Astrocyte (in vitro differentiated cells and primary cell): ENCODE measurements around the gene RTL1. TPM values are rescaled to one million over a fixed set of nuclear protein-coding genes. Genes with fewer than 3 reads are reported as not detected.

Source experiments
- DNase-seq: peaks from one replicate; pipeline ENCODE4 v3.0.0-alpha.2; 2010; ENCODE audit warnings: low read depth
- FAIRE-seq: peaks from 2 replicates; lab custom pipeline; 2011; peaks lifted over from hg19 to GRCh38; lab: Jason Lieb, UNC
- H2AFZ ChIP-seq: 2 replicates; pipeline ENCODE4 v1.6.0; 2012; ENCODE audit warnings: low read depth, low read length, inconsistent platforms
- H3K27ac ChIP-seq: 2 replicates; pipeline ENCODE4 v1.5.1; 2011; ENCODE audit warnings: low read depth, low read length, inconsistent platforms
- H3K27me3 ChIP-seq: 2 replicates; pipeline ENCODE4 v1.6.0; 2011; ENCODE audit warnings: low read length, inconsistent platforms; ENCODE audit not compliant: insufficient read depth
- H3K36me3 ChIP-seq: 2 replicates; pipeline ENCODE4 v1.5.1; 2011; ENCODE audit warnings: low read length, inconsistent platforms; ENCODE audit not compliant: insufficient read depth
- H3K4me1 ChIP-seq: 2 replicates; pipeline ENCODE4 v1.5.1; 2011; ENCODE audit warnings: low read length, inconsistent platforms; ENCODE audit not compliant: insufficient read depth
- H3K4me2 ChIP-seq: 2 replicates; pipeline ENCODE4 v1.6.0; 2012; ENCODE audit warnings: low read length, inconsistent platforms
- H3K4me3 ChIP-seq: 2 replicates; pipeline ENCODE4 v1.5.1; 2011; ENCODE audit warnings: low read depth, mild to moderate bottlenecking, low read length, inconsistent platforms; ENCODE audit not compliant: insufficient read depth
- H3K79me2 ChIP-seq: 2 replicates; pipeline ENCODE4 v1.6.0; 2012; ENCODE audit warnings: mild to moderate bottlenecking, low read length, inconsistent platforms; ENCODE audit not compliant: insufficient read depth
- H3K9ac ChIP-seq: 2 replicates; pipeline ENCODE4 v1.6.0; 2012; ENCODE audit warnings: mild to moderate bottlenecking, low read length, inconsistent platforms
- H3K9me3 ChIP-seq: 2 replicates; pipeline ENCODE4 v1.5.1; 2012; ENCODE audit warnings: low read depth, mild to moderate bottlenecking, low read length, inconsistent platforms; ENCODE audit not compliant: insufficient read depth
- H4K20me1 ChIP-seq: 2 replicates; pipeline ENCODE4 v1.6.0; 2012; ENCODE audit warnings: low read length, inconsistent platforms; ENCODE audit not compliant: insufficient read depth
- H3K27ac Mint-ChIP-seq: one replicate; pipeline ENCODE4 v1.8.0; 2021; ENCODE audit warnings: mild to moderate bottlenecking, mixed read lengths; ENCODE audit not compliant: unreplicated experiment
- H3K27me3 Mint-ChIP-seq: one replicate; pipeline ENCODE4 v1.8.0; 2021; ENCODE audit warnings: low read depth, mixed read lengths; ENCODE audit not compliant: unreplicated experiment
- H3K36me3 Mint-ChIP-seq: one replicate; pipeline ENCODE4 v1.8.0; 2021; ENCODE audit warnings: low read depth, mixed read lengths; ENCODE audit not compliant: unreplicated experiment
- H3K4me1 Mint-ChIP-seq: one replicate; pipeline ENCODE4 v1.8.0; 2021; ENCODE audit warnings: low read depth, mixed read lengths; ENCODE audit not compliant: unreplicated experiment
- H3K4me3 Mint-ChIP-seq: one replicate; pipeline ENCODE4 v1.8.0; 2021; ENCODE audit warnings: mild to moderate bottlenecking, moderate library complexity, mixed read lengths; ENCODE audit not compliant: unreplicated experiment
- H3K9me3 Mint-ChIP-seq: one replicate; pipeline ENCODE4 v1.8.0; 2021; ENCODE audit warnings: mild to moderate bottlenecking, mixed read lengths; ENCODE audit not compliant: unreplicated experiment
- EZH2 ChIP-seq: IDR thresholded peaks from 2 replicates; pipeline ENCODE4 v1.6.1; 2012; ENCODE audit warnings: mild to moderate bottlenecking, low read length, inconsistent platforms; ENCODE audit not compliant: insufficient read depth
- total RNA-seq: library from RNA; stranded (reverse); gene quantifications from 2 replicates; pipeline ENCODE4 v1.2.1, GENCODE V29; 2021
- TF ChIP-seq, protein P1 (sequence below): IDR thresholded peaks from 2 replicates; pipeline ENCODE4 v1.5.1; 2011; ENCODE audit warnings: low read depth, mild to moderate bottlenecking, inconsistent platforms, low read length, moderate library complexity; ENCODE audit not compliant: insufficient read depth

The RTL1 gene
- total RNA-seq, 1 donor from 2014 or later: 0.18 TPM

DNA sequence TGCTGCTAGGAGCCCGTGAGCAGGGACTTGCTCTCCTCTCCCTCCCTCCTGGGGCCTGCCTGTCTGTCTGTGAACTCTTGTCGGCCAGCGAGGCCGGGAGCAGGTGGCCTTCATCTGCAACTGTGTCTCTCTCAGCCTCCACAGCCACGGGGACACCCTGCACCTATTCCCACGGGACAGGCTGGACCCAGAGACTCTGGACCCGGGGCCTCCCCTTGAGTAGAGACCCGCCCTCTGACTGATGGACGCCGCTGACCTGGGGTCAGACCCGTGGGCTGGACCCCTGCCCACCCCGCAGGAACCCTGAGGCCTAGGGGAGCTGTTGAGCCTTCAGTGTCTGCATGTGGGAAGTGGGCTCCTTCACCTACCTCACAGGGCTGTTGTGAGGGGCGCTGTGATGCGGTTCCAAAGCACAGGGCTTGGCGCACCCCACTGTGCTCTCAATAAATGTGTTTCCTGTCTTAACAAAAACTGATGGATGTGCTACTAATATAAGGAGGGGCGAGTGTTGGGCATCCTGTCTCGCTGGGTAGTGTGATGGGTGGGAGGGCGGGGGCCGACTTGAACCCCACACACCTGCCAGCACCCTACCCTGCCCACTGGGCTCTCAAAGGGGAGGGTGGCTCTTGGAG lies 42.9 kb downstream of the RTL1 start:
- no peaks in the 10 kb centered on the region for H3K4me1 Mint-ChIP-seq
- DNase-seq (no peak), FAIRE-seq (no peak)
- no peak overlapping the region for H3K27ac Mint-ChIP-seq
- TF ChIP-seq, protein P1, sequence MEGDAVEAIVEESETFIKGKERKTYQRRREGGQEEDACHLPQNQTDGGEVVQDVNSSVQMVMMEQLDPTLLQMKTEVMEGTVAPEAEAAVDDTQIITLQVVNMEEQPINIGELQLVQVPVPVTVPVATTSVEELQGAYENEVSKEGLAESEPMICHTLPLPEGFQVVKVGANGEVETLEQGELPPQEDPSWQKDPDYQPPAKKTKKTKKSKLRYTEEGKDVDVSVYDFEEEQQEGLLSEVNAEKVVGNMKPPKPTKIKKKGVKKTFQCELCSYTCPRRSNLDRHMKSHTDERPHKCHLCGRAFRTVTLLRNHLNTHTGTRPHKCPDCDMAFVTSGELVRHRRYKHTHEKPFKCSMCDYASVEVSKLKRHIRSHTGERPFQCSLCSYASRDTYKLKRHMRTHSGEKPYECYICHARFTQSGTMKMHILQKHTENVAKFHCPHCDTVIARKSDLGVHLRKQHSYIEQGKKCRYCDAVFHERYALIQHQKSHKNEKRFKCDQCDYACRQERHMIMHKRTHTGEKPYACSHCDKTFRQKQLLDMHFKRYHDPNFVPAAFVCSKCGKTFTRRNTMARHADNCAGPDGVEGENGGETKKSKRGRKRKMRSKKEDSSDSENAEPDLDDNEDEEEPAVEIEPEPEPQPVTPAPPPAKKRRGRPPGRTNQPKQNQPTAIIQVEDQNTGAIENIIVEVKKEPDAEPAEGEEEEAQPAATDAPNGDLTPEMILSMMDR: no peak
- no peak for TF ChIP-seq EZH2
- no peaks in the 10 kb centered on the region for H3K36me3 Mint-ChIP-seq
- no peaks in the 10 kb centered on the region for H3K27me3 ChIP-seq
- peaks cover 2% of the 10 kb centered on the region for H3K9me3 Mint-ChIP-seq
- peaks cover 17% of the 10 kb centered on the region for H3K36me3 ChIP-seq
- H3K4me3 ChIP-seq: no peak overlapping the region
- peaks cover 91% of the 10 kb centered on the region for H3K79me2 ChIP-seq
- no peaks in the 10 kb centered on the region for H3K9me3 ChIP-seq
- peaks cover 56% of the 10 kb centered on the region for H3K27me3 Mint-ChIP-seq
- no peak overlapping the region for H3K27ac ChIP-seq
- no peak overlapping the region for H3K9ac ChIP-seq
- H4K20me1 ChIP-seq: peaks cover 98% of the 10 kb centered on the region
- no peak overlapping the region for H3K4me3 Mint-ChIP-seq
- no peak overlapping the region for H3K4me2 ChIP-seq
- H3K4me1 ChIP-seq: peaks cover 6% of the 10 kb centered on the region
- H2AFZ ChIP-seq: no peak overlapping the region

DNA sequence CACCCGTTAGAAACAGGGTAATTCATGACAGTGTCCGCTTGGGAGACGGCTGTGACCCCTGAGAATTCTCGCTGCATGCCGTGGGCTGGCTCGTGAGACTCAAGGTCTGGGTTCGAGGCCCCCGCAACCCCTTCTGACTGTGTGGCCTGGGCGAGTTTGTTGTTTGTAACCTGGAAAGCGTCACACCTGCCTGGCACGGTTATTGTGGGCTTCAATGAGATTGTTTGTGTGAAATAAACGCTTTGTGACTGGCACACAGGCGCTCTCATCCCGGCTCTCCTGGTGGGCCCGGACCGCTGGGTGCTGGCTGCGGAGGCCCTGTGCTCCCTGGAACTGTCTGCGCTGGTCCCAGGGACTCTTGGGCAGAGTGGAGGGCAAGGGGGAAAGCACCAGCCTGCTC lies 43.7 kb downstream of the RTL1 start:
- Histone ChIP-seq H3K9ac (no peak overlapping the region), H2AFZ (no peak overlapping the region), H3K79me2 (peaks cover 95% of the 10 kb centered on the region), H3K27ac (no peak overlapping the region), H3K9me3 (no peaks in the 10 kb centered on the region), H3K36me3 (peaks cover 13% of the 10 kb centered on the region), H3K4me1 (peaks cover 6% of the 10 kb centered on the region), H3K27me3 (no peaks in the 10 kb centered on the region), H4K20me1 (peaks cover 98% of the 10 kb centered on the region), H3K4me3 (no peak overlapping the region), H3K4me2 (no peak overlapping the region)
- Mint-ChIP-seq H3K27me3 (peaks cover 58% of the 10 kb centered on the region), H3K36me3 (peaks cover 3% of the 10 kb centered on the region), H3K9me3 (peaks cover 4% of the 10 kb centered on the region), H3K4me3 (no peak overlapping the region), H3K27ac (no peak overlapping the region), H3K4me1 (no peaks in the 10 kb centered on the region)
- no peak for DNase-seq
- TF ChIP-seq EZH2: no peak
- TF ChIP-seq, protein P1: no peak
- FAIRE-seq: no peak

DNA sequence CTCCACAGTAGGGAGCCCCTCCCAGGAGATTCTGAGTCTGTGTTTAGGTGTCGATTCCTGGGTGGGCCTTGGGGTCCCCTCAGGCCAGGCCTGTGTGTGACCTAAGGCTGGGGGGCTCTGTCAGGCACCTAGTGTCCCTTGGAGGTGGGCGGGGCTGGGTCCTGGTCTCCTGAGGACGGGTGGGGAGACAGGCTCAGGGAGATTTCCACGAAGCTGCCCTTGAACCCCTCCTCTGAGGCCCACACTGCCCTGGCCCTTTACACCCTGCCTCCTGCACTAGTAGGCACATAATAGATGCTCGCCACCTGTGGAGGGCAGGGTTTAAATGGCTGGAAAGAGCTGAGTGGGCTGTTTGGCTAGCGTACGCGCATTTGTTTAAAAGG lies 44.7 kb downstream of the RTL1 start:
- no peak overlapping the region for H3K27ac Mint-ChIP-seq

More for the DNA sequence above, 44.7 kb downstream of the RTL1 start:
- Histone ChIP-seq H3K4me3 (no peak overlapping the region), H3K36me3 (peaks cover 15% of the 10 kb centered on the region), H3K4me2 (no peak overlapping the region), H3K27me3 (no peaks in the 10 kb centered on the region), H3K79me2 (peaks cover 95% of the 10 kb centered on the region), H4K20me1 (peaks cover 98% of the 10 kb centered on the region), H3K9ac (no peak overlapping the region), H2AFZ (no peak overlapping the region), H3K27ac (no peak overlapping the region), H3K9me3 (no peaks in the 10 kb centered on the region), H3K4me1 (peaks cover 6% of the 10 kb centered on the region)
- TF ChIP-seq, protein P1: no peak
- no peak for TF ChIP-seq EZH2
- Mint-ChIP-seq H3K4me1 (no peaks in the 10 kb centered on the region), H3K4me3 (no peak overlapping the region), H3K9me3 (peaks cover 4% of the 10 kb centered on the region), H3K36me3 (peaks cover 5% of the 10 kb centered on the region), H3K27me3 (peaks cover 55% of the 10 kb centered on the region)
- FAIRE-seq (no peak), DNase-seq (no peak)
